GM18499 (cell line): Measurements from ENCODE around the gene IL4I1.

Source experiments
- ATAC-seq: cut with Tn5 transposase; IDR thresholded peaks from one replicate; pipeline ENCODE4 v1.9.1; 2021; ENCODE audit warnings: moderate number of reproducible peaks; ENCODE audit not compliant: insufficient read depth, unreplicated experiment

Gene IL4I1

GRCh38 chr19:49869484-49870308 lies 27.0 kb downstream of the IL4I1 start:
- ATAC-seq: peak; percentile 47

- no peak for ATAC-seq
These were observed 27.6 kb downstream of the IL4I1 start for GRCh38 chr19:49869009-49869483.

- no peak for ATAC-seq
These were observed 29.5 kb downstream of the IL4I1 start, which contains the start of gene PNKP for GRCh38 chr19:49866933-49867782. Gene PNKP, minus strand, starts transcription at chr19:49867576. Its CDS starts 372 bp downstream, at chr19:49867204.

- ATAC-seq: no peak
These were observed 31.8 kb downstream of the IL4I1 start for GRCh38 chr19:49864890-49865289.

GRCh38 chr19:49863935-49864320 lies 32.8 kb downstream of the IL4I1 start:
- ATAC-seq: no peak

GRCh38 chr19:49863254-49863934 lies 33.3 kb downstream of the IL4I1 start:
- ATAC-seq: no peak

GRCh38 chr19:49862391-49863253 lies 34.1 kb downstream of the IL4I1 start:
- no peak for ATAC-seq

- no peak for ATAC-seq
These were observed 34.9 kb downstream of the IL4I1 start for GRCh38 chr19:49861541-49862378.

- ATAC-seq: no peak
These were observed 35.6 kb downstream of the IL4I1 start for GRCh38 chr19:49861107-49861506.

- ATAC-seq: no peak
These were observed 36.2 kb downstream of the IL4I1 start for GRCh38 chr19:49860336-49861102.

GRCh38 chr19:49859682-49860335 lies 36.9 kb downstream of the IL4I1 start:
- ATAC-seq: no peak

GRCh38 chr19:49858088-49858985 lies 38.4 kb downstream of the IL4I1 start:
- no peak for ATAC-seq

GRCh38 chr19:49857838-49858087 lies 38.9 kb downstream of the IL4I1 start:
- no peak for ATAC-seq

- ATAC-seq: no peak
These were observed 39.4 kb downstream of the IL4I1 start for GRCh38 chr19:49857061-49857837.

GRCh38 chr19:49856574-49857021 lies 40.1 kb downstream of the IL4I1 start:
- no peak for ATAC-seq
